K562 (cell line): ENCODE measurements around the gene ACOD1. TPM values are rescaled to one million over a fixed set of nuclear protein-coding genes. Genes with fewer than 3 reads are reported as not detected.
A peak's percentile ranks its signal among the peaks of the same experiment; 100 is the strongest.

ENCODE experiments used
- ATAC-seq: fragments of 200-7000 bp; cut with Tn5 transposase; 3 replicates; pipeline ENCODE4 v1.9.1; 2020; ENCODE audit warnings: moderate library complexity
- BruUV-seq: library from RNA; stranded (reverse); fragments of 400-500 nt; replicated peaks from 2 replicates; lab custom pipeline; 2021; lab: Mats Ljungman, UMichigan
- CTCF ChIA-PET: fragments of 300-600 bp; formaldehyde crosslinking; extraction: SDS; loops from one replicate; lab custom pipeline; 2021; ENCODE audit warnings: low intra/inter-chr PET ratio; lab: Yijun Ruan, JAX
- POLR2A ChIA-PET: fragments of 300-600, 350-650 bp; sonication (Branson Sonifier 250); formaldehyde crosslinking; extraction: SDS; loops from one replicate; lab custom pipeline; 2021; ENCODE audit warnings: antibody characterized with exemption, inconsistent platforms; lab: Yijun Ruan, JAX
- DNase-seq, 4 experiments: peaks; one replicate each; pipeline versions ENCODE4 v3.0.0 to v3.0.0-alpha.2; 2011 to 2018; ENCODE audit warnings: low spot score in 3 of 4, mixed read lengths in 3 of 4; ENCODE audit errors: extremely low read depth in 1 of 4
- FAIRE-seq: peaks from 2 replicates; lab custom pipeline; 2011; peaks lifted over from hg19 to GRCh38; lab: Jason Lieb, UNC
- H2AFZ ChIP-seq: 2 replicates; pipeline ENCODE4 v1.6.0; 2011; ENCODE audit warnings: low read depth, low read length, control low read depth, inconsistent platforms
- H3K27ac ChIP-seq: fragments of 200-600 bp; 3 replicates; pipeline ENCODE4 v1.8.0; 2011; ENCODE audit warnings: low read depth, mild to moderate bottlenecking, control low read depth, inconsistent platforms, low read length, moderate library complexity, mixed read lengths; ENCODE audit errors: extremely low read depth
- H3K27me3 ChIP-seq, 2 experiments: fragments of 300-600 bp in 1 of 2; 2 replicates in 1 of 2; 3 replicates in 1 of 2; pipeline versions ENCODE4 v1.6.0 to v1.8.0; 2011; ENCODE audit warnings: inconsistent platforms in 2 of 2, low read length in 2 of 2, mild to moderate bottlenecking in 1 of 2, mixed read lengths in 1 of 2, moderate library complexity in 1 of 2; ENCODE audit not compliant: control insufficient read depth in 2 of 2, insufficient read depth in 2 of 2
- H3K36me3 ChIP-seq: fragments of 300-600 bp; 3 replicates; pipeline ENCODE4 v1.8.0; 2011; ENCODE audit warnings: mild to moderate bottlenecking, low read length, inconsistent platforms; ENCODE audit not compliant: control insufficient read depth, insufficient read depth
- H3K4me1 ChIP-seq, 2 experiments: fragments of 200-600 bp in 1 of 2; replicated peaks in 1 of 2; 2 replicates in 1 of 2; 3 replicates in 1 of 2; pipeline versions ENCODE4 v1.5.1 to v1.8.0; 2011; ENCODE audit warnings: inconsistent platforms in 2 of 2, low read length in 2 of 2, mild to moderate bottlenecking in 1 of 2, mixed read lengths in 1 of 2, moderate library complexity in 1 of 2; ENCODE audit not compliant: control insufficient read depth in 2 of 2, insufficient read depth in 2 of 2
- H3K4me2 ChIP-seq: 2 replicates; pipeline ENCODE4 v1.6.1; 2011; ENCODE audit warnings: low read length, control low read depth, inconsistent platforms, mixed read lengths; ENCODE audit not compliant: insufficient read depth
- H3K4me3 ChIP-seq: fragments of 200-600 bp; sonication (generic), shearing (Covaris generic); 2 replicates; pipeline ENCODE4 v1.5.1; 2016; ENCODE audit warnings: control low read depth, inconsistent platforms
- H3K79me2 ChIP-seq: fragments of 200-600 bp; 3 replicates; pipeline ENCODE4 v1.8.0; 2011; ENCODE audit warnings: low read length, inconsistent platforms; ENCODE audit not compliant: control insufficient read depth, insufficient read depth
- H3K9ac ChIP-seq, 2 experiments: 2 replicates each; pipeline versions ENCODE4 v1.6.0 to v1.6.1; 2011; ENCODE audit warnings: low read depth in 2 of 2, low read length in 2 of 2, control low read depth in 1 of 2, inconsistent platforms in 1 of 2, mild to moderate bottlenecking in 1 of 2, mixed read lengths in 1 of 2; ENCODE audit not compliant: insufficient read depth in 1 of 2
- H3K9me1 ChIP-seq: one replicate; pipeline ENCODE4 v1.6.0; 2011; ENCODE audit warnings: inconsistent platforms, mild to moderate bottlenecking, low read length, moderate library complexity; ENCODE audit not compliant: control insufficient read depth, insufficient read depth
- H3K9me3 ChIP-seq: replicated peaks from 2 replicates; pipeline ENCODE4 v1.5.1; 2011; ENCODE audit warnings: low read depth, low read length, inconsistent platforms; ENCODE audit not compliant: control insufficient read depth, insufficient read depth
- H4K20me1 ChIP-seq: replicated peaks from 2 replicates; pipeline ENCODE4 v1.6.1; 2011; ENCODE audit warnings: low read length, inconsistent platforms, mixed read lengths; ENCODE audit not compliant: control insufficient read depth, insufficient read depth
- CGGBP1 ChIP-seq: fragments of 250-450 bp; sonication (Bioruptor Pico); IDR thresholded peaks from 2 replicates; pipeline ENCODE4 v1.9.0; 2021; ENCODE audit warnings: mild to moderate bottlenecking
- DEAF1 ChIP-seq: fragments of 450-650 bp; formaldehyde crosslinking; IDR thresholded peaks from 2 replicates; pipeline ENCODE4 v1.4.0; 2020; ENCODE audit warnings: mild to moderate bottlenecking, moderate library complexity
- MCM3 ChIP-seq: fragments of 450-650 bp; IDR thresholded peaks from 2 replicates; pipeline ENCODE4 v1.6.1; 2016
- PYGO2 ChIP-seq: fragments of 450-650 bp; IDR thresholded peaks from 2 replicates; pipeline ENCODE4 v1.6.1; 2016; ENCODE audit warnings: mild to moderate bottlenecking, missing genetic modification characterization, moderate library complexity, missing compliant biosample characterization
- RBM14 ChIP-seq: fragments of 200-400 bp; formaldehyde crosslinking; IDR thresholded peaks from 2 replicates; pipeline ENCODE4 v1.6.1; 2018; ENCODE audit warnings: low read depth, mild to moderate bottlenecking, low read length, moderate library complexity, borderline replicate concordance; ENCODE audit not compliant: insufficient read depth
- SP1 ChIP-seq: sonication (generic); formaldehyde crosslinking; IDR thresholded peaks from 2 replicates; pipeline ENCODE4 v1.8.1; 2022; ENCODE audit warnings: mild to moderate bottlenecking, missing genetic modification reagents
- YY1 ChIP-seq, 3 experiments: IDR thresholded peaks; 2 replicates each; pipeline ENCODE4 v1.6.1; 2011; ENCODE audit warnings: low read length in 2 of 3, mild to moderate bottlenecking in 2 of 3, moderate library complexity in 2 of 3, borderline replicate concordance in 1 of 3, control low read depth in 1 of 3, low read depth in 1 of 3; ENCODE audit not compliant: insufficient read depth in 3 of 3, insufficient replicate concordance in 2 of 3, control insufficient read depth in 1 of 3, insufficient read length in 1 of 3; ENCODE audit errors: extremely low read depth in 1 of 3
- ZBTB1 ChIP-seq: sonication (generic); formaldehyde crosslinking; IDR thresholded peaks from 2 replicates; pipeline ENCODE4 v1.8.1; 2023; ENCODE audit warnings: missing genetic modification reagents, low read depth, mild to moderate bottlenecking, borderline replicate concordance
- ZNF165 ChIP-seq: fragments of 250-450 bp; sonication (Bioruptor Pico); IDR thresholded peaks from 2 replicates; pipeline ENCODE4 v1.4.0; 2020; ENCODE audit warnings: borderline replicate concordance
- WGBS: fragments of 100-300 bp; shearing (Covaris generic); methylation state at CpG from one replicate; pipeline ENCODE4 v1.1.6; 2016; ENCODE audit warnings: low coverage, mixed read lengths; ENCODE audit not compliant: insufficient coverage; ENCODE audit errors: missing lambda C conversion rate; 5-methylcytosine and 5-hydroxymethylcytosine counted together
- in situ Hi-C: fragments of 300-500 bp; cut with MboI; formaldehyde crosslinking; loops from 4 replicates; pipeline ENCODE4 v1.15.0; 2018; ENCODE audit warnings: inconsistent platforms, mixed read lengths
- intact Hi-C: fragments of 100-400 bp; cut with micrococcal nuclease; formaldehyde crosslinking; loops from 2 replicates; pipeline ENCODE4 v1.14.2; 2022
- polyA plus RNA-seq, 8 experiments: library from polyadenylated mRNA; depleted of rRNA in 4 of 8; stranded (reverse) in 5 of 8; unstranded in 3 of 8; fragments of >200 nt; fragmentation: Nextera tagmentation in 2 of 8; fragmentation: Illumina TruSeq in 1 of 8; extraction: Ambion mirVana in 2 of 8; extraction: Trizol in 1 of 8; gene quantifications; 2 replicates each; pipeline versions ENCODE4 v1.2.1 to v1.2.3, GENCODE V29; 2011 to 2014; ENCODE audit warnings: inconsistent platforms in 1 of 8, missing spikeins in 1 of 8
- total RNA-seq, 7 experiments: library from RNA; depleted of rRNA in 6 of 7; stranded (reverse); fragments of >200 nt in 6 of 7; fragmentation: Illumina TruSeq in 2 of 7; extraction: Trizol in 2 of 7; gene quantifications; 2 replicates each; pipeline versions ENCODE4 v1.2.1 to v1.2.3, GENCODE V29; 2011 to 2021; ENCODE audit warnings: low replicate concordance in 1 of 7

ACOD1 gene
- total and polyA plus RNA-seq, 9 of the 15 experiments (the other 6 are each of a cell fraction or from before 2014, with no cell fraction given), result not detected

DNA sequence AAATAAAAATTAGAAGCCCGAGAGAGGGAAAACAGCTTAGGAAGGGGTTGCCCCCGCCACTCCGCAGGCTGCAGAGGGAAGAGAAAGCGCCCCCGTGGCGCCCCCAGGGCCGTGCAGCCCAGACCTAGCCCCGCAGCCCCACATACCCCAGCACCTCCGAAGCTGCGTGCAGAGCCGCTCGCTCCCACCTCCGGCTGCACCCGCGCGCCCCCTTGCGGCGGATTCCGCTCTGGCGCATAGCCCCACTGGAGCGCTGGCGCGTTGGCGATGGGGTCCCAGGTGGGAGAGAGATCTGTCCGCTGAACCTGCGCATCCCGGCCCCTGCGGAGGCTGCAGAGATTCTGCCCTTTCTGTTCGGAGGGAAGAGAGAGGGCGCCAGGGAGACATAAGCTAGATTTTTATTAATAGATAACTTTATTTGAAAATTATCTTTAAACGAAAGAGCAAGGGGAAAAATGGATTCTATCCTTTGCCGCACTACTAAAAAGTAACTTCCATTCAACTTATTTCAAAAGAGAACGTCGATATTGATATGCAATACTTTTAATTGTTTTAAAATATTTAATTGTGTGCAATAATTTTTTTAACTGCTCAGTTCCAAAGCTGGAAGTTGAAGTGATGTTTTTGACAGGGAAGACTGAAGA is 31.9 kb downstream of the ACOD1 start:
- Histone ChIP-seq H3K9ac (peak overlapping the region in 1 of 2 experiments; percentile 64; a peak in 1 of 4 replicates), H3K9me1 (no peaks in the 10 kb centered on the region), H3K9me3 (no peaks in the 10 kb centered on the region), H3K27ac (no peak overlapping the region), H3K4me2 (0 out of 2 replicates have a peak overlapping the region, but pooled peaks have one; percentile 4), H3K4me3 (no peak overlapping the region), H3K36me3 (no peaks in the 10 kb centered on the region), H4K20me1 (no peaks in the 10 kb centered on the region), H3K27me3 (peaks cover 0 to 11% of the 10 kb centered on the region in 2 experiments; a peak in 1 of 5 replicates), H3K4me1 (peaks cover 0 to 4% of the 10 kb centered on the region in 2 experiments; a peak in 2 of 5 replicates), H3K79me2 (no peaks in the 10 kb centered on the region), H2AFZ (no peak overlapping the region)
- intact Hi-C loops (loop anchor here (1.0 to 10.0 kb wide), 2 partner anchors 77 to 1105 kb away; no protein-coding TSS in a partner anchor), in situ Hi-C loops (no loop called here)
- FAIRE-seq, result no peak
- WGBS, result 8% methylated on average over 12 of the region's 34 CpGs
- peak; percentile 75 to 83 (median 78) for DNase-seq
- ATAC-seq, result peak; percentile 100
- no TSS peak for BruUV-seq
- POLR2A ChIA-PET, result no interaction called here
- CTCF ChIA-PET, result no interaction called here
- TF ChIP-seq RBM14, result no peak
- TF ChIP-seq DEAF1 (CRISPR knock-in tag), result peak; percentile 30; the same call in 1 of the 2 replicates
- TF ChIP-seq PYGO2, result no peak
- no peak for TF ChIP-seq SP1
- no peak for TF ChIP-seq ZBTB1 (CRISPR knock-in tag)
- TF ChIP-seq YY1 (IDR thresholded peaks at IDR 0.05; ENCODE audit: borderline replicate concordance in 1 of 3, control insufficient read depth in 1 of 3, extremely low read depth in 1 of 3, insufficient read depth in 3 of 3, insufficient read length in 1 of 3, insufficient replicate concordance in 2 of 3, low read depth in 1 of 3, low read length in 2 of 3), result peak in 1 of 3 experiments; percentile 19
- no peak for TF ChIP-seq MCM3
- no peak for TF ChIP-seq ZNF165
- TF ChIP-seq CGGBP1 (CRISPR knock-in tag), result no peak
